HG02981 (cell line): Measurements from ENCODE around the gene EOLA1.
"Not testable (repeated sequence)": the region's sequence is repeated elsewhere in the genome, so short reads cannot be mapped to it uniquely, and the experiment has no call there.

Experiments used
- ATAC-seq: cut with Tn5 transposase; IDR thresholded peaks from one replicate; pipeline ENCODE4 v1.9.1; 2021; ENCODE audit warnings: mild to moderate bottlenecking, moderate library complexity; ENCODE audit not compliant: unreplicated experiment

EOLA1 gene

DNA sequence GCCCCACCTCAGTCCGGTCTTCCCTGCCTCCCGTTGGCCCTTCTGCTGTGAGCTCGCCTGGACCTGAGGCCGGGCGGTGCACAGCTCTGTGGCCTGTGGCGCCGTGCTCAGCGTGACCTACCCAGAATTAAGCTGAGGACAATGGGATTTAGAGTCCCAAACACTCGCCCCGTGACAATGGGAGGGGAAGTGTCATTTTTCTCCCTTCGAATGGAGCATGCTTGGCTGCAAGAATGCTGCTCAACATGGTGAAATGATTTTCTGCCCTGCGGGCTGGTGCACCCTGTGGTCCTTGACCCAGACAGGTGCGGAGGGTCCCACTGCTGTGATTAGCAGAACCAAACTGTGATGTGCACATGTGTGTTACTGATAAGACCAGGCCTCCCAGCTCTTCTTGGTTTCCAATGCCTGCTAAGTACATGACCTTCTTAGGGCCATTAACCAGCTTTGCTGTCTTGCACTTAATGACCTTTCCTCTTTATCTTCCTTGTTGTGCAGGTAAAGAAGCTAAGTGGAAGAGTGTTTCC is 772 bp downstream of the EOLA1 start:
- no peak for ATAC-seq

DNA sequence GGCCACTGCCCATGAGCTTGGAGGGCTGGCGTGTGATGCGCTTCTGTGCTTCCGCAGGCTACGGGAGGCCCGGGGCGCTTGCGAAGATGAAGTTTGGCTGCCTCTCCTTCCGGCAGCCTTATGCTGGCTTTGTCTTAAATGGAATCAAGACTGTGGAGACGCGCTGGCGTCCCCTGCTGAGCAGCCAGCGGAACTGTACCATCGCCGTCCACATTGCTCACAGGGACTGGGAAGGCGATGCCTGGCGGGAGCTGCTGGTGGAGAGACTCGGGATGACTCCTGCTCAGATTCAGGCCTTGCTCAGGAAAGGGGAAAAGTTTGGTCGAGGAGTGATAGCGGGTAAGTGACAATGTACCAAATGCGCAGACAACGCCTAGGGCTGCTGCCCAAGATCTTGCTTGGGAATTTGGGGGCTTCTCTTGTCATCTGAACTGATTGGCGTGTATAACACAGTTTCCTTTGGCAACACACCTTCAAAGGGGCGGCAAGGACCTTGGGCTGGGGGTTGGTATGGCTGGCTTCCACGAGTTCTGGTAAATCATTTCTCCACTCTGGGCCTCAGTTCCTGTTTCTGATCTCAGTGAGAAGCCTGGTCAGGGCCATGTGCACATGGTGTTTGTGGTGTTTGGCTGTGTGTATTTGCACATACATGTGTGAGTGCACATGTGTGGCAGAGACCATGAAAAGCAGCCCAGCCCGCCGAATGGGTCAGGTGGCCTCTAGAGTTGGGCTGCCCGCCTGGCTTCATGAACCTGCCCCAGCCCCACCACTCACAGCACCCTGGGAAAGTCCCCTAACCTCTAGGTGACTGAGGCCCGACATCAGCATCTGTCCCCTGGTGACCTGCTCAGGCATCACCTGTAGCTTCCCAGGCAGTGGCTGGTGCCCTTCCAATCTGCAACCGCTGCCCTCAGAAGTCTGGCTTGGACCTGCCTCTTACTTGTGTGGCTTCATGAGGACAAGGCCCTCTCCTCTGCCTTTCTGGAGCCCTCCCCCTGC is 5.0 kb downstream of the EOLA1 start:
- ATAC-seq = peak; percentile 69

DNA sequence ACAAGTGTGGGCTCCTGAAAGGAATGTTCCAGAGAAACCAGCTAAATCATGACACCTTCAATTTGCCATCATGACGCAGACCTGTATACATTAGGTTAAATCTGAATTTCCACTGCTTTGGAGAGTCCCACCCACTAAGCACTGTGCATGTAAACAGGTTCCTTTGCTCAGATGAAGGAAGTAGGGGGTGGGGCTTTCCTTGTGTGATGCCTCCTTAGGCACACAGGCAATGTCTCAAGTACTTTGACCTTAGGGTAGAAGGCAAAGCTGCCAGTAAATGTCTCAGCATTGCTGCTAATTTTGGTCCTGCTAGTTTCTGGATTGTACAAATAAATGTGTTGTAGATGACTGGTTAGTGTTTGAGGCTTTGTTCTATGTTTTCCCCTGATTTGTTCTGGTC is 6.2 kb downstream of the EOLA1 start:
- not testable (repeated sequence) for ATAC-seq

DNA sequence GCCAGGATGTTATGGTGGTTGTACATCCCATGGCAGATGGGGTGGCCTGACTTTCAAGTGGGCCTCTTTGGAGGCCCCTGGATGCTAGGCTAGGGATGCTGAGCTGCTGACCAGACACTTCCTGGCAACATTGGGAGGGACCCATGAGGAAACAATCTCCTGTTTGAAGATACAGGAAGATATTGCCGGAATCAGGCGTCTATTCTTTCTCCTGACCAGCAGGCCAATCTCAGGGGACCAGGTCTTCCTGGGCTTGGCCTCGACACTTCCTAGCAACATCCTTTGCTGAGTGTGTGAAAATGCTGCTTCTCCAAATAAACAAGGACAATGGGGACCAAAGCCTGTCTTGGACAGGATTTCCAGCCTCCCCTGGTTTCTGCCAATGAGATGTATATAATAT is 7.0 kb downstream of the EOLA1 start:
- ATAC-seq = not testable (repeated sequence)

DNA sequence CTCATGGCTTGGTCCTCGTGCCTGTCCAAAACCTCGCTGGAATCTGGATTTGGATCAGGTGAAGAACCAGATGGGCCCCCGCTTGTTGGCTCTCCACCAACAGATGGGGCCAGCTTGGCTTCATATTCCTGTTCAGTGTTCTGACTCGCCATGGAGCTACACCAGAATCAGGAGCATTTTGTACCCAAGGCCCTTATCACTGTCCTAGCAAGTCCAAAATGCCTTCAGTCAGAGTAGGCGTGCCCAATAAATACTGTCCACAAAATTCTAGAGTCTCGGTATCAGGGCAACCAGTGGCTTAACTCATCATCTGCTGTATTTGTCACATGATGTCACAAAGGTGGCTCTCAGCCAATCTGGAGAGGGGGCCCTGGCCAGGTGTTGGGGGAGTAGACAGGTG is 8.9 kb downstream of the EOLA1 start, which contains the start of gene HSFX3:
TSS of gene HSFX3 (minus strand) at position 224 of the 400 bp plus-strand sequence. CDS start at position 152, 72 bp downstream.
- ATAC-seq = not testable (repeated sequence)

DNA sequence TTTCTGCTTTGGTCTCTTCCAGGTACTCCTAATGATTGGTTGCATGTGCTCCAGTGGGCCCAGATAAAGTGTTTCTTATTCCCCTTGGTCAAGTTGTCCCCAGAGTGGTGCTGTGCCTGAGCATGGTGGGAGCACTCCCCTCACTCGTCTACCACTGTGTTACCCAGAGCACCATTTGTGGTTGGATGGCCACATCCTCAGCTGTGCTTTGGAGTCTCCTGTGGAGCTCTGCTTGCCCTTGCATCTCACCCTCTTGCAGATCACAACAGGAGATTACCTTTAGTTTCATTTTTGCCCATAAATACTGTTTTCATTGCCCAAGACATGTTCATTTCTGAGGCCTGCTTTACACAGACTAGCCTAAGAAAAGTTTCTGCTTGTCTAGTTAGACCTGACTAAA is 9.6 kb downstream of the EOLA1 start:
- ATAC-seq = not testable (repeated sequence)

DNA sequence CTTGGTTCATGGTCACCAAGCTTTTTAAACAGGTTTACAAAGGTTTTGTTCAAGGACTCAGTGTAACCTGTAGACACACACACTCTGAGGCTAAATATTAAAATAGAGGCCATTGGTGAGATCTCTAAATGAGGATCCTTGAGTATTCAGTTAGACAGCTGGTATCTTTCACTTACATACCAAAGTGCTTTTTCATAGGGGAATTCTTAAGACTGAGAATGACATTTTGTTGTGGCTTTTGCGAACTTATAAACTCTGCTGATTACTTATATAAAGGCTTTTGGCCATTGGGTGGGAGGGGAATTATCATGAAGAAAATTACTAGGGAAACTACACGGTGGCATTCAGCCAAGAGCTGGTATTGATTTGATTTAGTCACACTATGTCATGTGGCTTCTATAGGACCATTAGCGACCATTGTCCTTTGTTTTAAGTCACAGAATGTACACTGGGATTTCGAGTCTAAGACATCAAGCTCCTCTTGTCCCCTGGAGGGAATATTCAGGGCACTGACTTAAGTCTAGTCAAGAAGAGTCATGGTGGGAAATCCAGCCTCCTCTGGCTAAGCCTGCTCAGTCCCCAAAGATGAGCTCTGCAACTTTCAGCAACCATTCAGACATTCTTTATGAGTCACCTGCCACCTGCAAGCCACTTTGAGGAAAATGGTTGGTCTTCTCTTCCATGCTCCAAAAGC is 10.6 kb downstream of the EOLA1 start:
- not testable (repeated sequence) for ATAC-seq

DNA sequence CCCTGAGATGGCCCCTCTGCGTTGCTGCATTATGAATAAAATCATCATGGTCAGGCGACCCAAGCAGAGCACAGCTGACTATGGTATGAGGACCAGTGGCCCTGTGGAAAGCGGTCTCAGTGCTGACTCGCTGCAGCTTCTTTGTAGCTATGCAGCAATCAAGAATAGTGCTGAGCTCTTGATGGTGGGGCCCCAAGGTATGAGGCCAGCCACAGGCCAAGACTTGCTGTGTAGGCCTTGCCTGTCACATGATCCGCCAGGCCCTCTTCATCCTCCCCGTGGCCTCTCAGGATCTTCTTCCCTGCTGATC is 11.1 kb downstream of the EOLA1 start:
- not testable (repeated sequence) for ATAC-seq

DNA sequence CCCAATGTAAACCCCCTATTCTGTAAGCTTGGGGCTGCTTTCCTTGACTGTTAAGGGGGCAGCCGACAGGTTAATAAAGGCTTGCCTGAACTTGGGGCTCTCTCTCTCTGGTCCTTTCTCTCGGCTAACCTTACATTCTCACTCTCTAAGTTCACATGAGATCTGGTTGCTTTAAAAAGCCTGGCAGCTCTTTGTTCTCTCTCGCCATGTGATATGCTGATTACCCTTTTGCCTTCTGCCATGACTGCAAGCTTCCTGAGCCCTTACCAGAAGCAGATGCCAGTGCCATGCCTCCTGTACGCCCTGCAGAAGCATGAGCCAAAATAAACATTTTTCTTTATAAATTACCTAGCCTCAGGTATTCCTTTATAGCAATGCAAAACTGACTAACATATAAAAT is 14.4 kb downstream of the EOLA1 start:
- ATAC-seq = not testable (repeated sequence)

DNA sequence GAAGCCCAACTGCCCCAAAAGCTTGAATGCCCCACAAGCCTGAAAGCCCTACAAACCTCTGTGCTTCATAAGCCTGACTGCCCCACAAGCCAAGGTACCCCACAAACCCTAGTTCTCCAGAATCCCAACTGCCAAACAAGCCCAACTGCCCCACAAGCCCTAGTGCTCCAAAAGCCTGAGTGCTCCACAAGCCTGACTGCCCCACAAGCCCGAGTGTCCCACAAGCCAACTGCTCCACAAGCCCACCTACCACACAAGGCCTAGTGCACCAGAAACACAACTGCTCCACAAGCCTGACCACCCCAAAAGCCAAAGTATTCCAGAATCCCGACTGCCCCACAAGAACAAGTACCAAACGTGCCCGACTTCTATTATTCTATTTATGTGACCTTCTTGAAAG is 22.5 kb downstream of the EOLA1 start:
- ATAC-seq = no peak

DNA sequence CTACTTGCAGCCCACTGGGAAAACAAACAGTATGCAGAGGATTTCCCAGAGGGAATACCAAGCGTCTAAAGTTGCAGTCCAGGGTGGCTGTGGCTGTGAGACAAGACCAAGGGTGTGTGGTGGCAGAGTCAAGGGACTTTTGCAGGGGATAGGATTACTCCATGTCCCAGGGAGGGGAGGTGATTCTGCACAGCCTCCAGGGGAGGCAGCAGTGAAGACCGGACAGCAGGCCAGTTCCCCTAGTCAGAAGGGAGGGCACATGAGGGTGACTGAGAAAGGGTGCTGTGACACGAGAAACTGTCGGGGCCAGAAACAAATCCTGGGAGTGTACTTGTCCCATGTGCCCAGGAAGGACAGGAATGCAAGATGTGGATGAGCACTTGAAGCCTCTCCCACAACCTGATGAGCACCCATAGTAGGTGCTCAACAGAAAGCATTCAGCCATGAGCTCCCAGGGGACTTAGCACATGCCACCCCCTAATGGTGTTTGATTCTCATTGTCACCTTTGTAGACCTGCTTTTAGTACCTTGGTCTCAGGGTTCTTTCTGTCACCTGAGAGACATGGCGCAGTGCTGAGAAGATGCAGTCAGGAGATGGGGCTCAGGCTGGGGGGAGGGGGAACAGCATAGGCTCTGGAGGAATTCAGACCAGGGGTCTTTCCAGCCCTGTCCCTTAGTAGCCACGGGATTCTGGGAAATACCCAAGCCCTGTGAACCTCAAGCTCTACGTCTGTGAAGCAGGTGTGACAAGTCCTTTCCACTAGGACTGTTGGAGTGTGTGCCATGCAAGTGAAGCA is 27.0 kb downstream of the EOLA1 start:
- no peak for ATAC-seq

DNA sequence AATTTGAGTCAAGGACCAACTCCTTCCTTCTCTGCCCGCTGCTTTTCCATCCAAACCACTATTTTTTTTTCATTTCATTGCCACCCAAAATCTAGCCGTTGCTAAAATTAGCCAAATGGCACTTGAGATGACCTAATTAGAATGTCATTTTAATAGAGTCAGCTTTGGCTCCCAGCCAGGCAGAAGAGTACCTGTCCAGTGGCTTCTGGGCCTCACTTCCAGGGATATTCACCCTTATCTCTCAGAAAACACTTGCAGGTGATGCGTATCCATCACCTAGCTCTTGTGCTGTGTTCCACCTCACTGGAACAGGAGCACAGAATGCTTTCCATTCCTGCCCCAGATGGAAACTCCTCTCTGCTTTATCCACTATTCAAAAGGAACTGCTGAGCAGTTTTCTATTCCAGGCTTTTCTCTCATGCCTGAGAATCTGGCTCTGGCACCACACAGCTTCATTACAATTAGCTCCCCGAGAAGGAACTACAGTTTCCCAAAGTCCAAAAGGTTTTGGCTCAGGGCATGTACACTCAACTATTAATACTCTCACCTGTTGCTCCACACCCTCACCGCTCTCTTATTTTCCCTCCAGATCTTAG is 28.0 kb downstream of the EOLA1 start:
- ATAC-seq = no peak

DNA sequence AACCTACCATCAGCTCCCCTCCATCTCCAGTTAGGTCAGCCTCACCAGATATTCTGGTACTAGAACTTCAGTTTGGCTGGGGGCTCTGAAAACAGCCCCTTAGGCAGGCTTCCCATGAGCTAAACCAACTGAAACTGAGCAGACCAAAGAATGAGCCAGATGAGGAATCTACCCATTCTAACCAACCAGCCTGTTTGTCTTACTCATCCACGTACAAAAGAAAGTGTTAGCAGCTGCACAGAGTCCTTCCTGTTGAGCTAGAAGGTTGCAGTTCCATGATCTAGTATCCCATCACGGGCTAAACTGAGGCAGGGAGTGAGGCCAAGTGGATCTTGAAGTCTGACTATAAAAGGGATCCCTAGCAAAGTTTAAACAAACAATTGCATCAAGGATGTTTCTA is 29.0 kb downstream of the EOLA1 start:
- ATAC-seq = no peak

DNA sequence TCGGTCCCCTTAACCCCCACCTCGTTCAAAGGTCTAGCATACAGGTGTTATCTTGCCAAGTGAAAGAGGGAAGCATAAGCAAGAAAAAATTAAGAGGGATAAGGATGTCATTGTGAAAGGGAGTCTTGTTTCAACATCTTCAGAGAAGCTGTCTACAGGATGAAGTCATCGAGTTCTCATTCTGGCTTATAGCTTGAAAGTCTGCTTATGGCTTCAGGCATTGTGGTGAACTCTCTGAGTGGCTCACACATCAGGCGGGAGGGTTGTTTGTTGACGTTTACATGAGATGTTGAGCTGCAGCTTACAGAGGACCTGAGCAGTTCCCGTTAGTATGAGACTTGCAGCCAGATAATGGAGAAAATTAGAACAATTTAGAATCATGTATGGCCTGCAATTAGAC is 29.9 kb downstream of the EOLA1 start:
- ATAC-seq = no peak

DNA sequence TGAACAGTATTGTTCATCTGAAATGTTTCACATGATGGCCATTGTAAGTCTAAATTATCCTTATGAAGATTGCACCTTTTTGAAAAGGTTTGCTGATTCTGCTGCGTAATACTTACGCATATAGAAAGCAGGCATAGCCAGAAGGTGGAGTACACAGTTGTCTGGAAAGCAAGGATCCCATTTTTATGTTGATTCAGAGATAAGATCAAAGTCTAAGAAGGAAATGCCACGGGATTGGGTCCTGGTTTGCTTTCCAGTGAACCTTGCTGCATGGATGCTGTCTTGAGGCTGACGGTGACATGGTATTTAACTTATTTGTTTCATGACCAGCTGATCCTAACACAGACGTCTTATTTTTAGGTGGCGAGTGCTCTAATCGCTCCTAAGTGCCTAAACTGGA is 31.0 kb downstream of the EOLA1 start:
- no peak for ATAC-seq

DNA sequence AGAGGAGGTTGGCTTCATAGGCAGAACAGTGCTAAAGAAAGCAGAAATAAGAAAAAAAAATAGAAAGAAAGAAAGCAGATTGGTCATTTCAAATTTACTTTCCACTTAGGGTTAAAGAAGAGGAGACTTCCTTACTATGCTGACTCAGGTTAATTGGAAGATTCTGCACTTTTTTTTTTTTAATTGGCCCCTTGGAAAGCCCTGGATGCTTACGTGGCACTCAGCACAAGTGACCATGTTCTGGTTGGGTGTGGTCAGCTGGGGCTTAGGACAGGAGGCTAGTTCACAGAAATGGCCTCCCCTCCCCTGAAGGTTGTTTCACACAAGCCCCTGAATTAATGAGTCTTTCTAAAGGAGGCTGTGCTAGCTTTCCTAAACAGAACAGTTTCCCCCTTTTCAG is 31.9 kb downstream of the EOLA1 start:
- ATAC-seq = no peak

DNA sequence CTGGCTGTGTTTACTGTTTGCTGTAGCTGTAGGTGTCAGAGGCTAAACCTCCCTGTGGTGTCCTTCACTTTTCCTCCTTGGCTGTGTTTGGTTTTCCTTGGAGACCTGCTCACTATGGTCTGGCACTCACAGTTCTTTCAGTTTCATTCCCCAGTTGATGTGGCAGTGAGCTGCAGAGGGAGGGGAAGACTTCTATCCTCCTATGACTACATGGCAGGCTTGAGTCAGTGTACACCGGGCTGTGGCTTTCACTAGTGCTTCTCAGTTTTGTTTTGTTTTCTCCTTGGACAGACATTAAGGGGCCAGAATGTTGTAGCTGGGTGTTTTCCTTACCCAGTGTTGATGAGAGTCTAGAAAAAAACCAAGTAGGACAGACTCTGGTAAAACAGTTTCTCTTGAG is 32.6 kb downstream of the EOLA1 start:
- ATAC-seq = peak; percentile 100

DNA sequence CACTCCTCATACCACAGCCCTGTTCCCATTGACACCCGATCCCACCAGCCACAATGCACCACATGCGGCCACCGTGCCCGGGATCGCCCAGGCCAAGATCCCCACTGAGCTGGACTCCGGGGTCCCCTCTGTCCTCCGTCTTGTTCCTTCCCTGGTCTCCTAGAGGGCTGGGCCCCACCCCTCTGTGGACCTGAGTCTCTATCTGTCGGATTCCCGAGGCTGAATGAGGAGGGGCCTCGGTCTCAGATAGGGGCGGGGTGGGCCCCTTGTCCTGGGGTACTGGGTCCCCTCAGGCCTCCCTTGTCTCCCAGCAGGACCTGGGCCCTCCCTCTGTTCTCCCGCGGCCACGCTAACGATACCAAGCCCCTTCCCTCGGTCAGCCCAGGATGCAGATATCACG is 44.8 kb downstream of the EOLA1 start:
- ATAC-seq = not testable (repeated sequence)

DNA sequence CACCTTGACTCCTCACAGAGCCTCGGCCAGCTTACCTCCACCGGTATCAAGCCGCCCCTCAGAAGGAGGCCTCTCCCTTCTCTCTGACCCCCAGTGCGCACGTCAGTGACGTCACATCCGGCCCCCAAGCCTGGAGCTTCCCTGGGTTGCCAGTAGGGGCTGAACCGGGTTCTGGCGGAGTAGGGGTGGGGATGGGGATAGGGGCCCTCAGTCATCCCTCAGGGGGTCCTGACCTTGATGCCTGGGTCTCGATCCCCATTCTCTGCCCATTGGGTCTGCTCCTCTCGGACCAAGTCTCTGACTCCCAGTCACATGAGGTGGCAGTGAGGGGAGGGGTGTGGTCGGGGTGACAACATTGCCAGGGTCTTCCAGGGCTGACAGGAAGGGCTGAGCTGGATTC is 46.5 kb downstream of the EOLA1 start, which contains the start of gene MAGEA9B:
TSS of gene MAGEA9B (minus strand) at position 101 of the 400 bp plus-strand sequence. CDS start 4,280 bp downstream, outside the sequence.
- ATAC-seq = not testable (repeated sequence)

DNA sequence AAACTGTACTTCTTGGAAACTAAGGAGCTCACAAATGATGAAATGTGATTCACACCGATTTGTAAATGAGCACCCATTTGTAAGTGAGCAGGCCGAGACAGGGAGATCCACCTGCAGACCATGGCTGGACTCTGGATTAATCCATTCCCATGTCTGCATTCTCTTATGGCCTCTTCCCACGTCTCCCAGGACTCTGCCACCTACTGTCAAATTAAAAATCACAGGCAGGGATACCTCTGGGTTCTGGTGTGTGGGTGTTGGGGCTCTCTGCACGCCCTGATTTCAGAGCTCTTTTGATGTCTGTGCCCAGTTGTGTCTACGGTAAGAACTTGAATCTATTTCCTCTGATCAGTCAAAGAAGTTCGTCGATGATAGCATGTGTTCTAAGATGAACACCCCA is 50.2 kb downstream of the EOLA1 start:
- not testable (repeated sequence) for ATAC-seq
